GM12878 (cell line): ENCODE data around the gene PARP6. TPM values are rescaled to one million over a fixed set of nuclear protein-coding genes. Genes with fewer than 3 reads are reported as not detected.

Source experiments
- ATAC-seq: fragments of 200-7000 bp; cut with Tn5 transposase; 3 replicates; pipeline ENCODE4 v1.9.1; 2020; ENCODE audit warnings: mild to moderate bottlenecking, moderate library complexity
- BruUV-seq: library from RNA; stranded (reverse); fragments of 400-500 nt; replicated peaks from 2 replicates; lab custom pipeline; 2021; lab: Mats Ljungman, UMichigan
- CTCF ChIA-PET: fragments of 300-600 bp; sonication (Branson Sonifier 250); formaldehyde crosslinking; extraction: SDS; loops from one replicate; lab custom pipeline; 2021; ENCODE audit warnings: inconsistent platforms; lab: Yijun Ruan, JAX
- POLR2A ChIA-PET: fragments of 350-600 bp; formaldehyde crosslinking; extraction: SDS; loops from one replicate; lab custom pipeline; 2021; ENCODE audit warnings: inconsistent platforms; lab: Charles Lee
- RAD21 ChIA-PET: fragments of 300-600 bp; sonication (Branson Sonifier 250); formaldehyde crosslinking; loops from one replicate; lab custom pipeline; 2023; ENCODE audit warnings: antibody characterized with exemption; ENCODE audit not compliant: unreplicated experiment; lab: Charles Lee
- SMC1A ChIA-PET: fragments of 300-600 bp; sonication (Branson Sonifier 250); formaldehyde crosslinking; loops from one replicate; lab custom pipeline; 2023; ENCODE audit not compliant: unreplicated experiment, uncharacterized antibody; lab: Charles Lee
- DNase-seq: peaks from one replicate; pipeline ENCODE4 v3.0.0-alpha.2; 2011; ENCODE audit warnings: low read depth, low spot score
- FAIRE-seq: peaks from 3 replicates; lab custom pipeline; 2011; peaks lifted over from hg19 to GRCh38; lab: Jason Lieb, UNC
- H2AFZ ChIP-seq: 2 replicates; pipeline ENCODE4 v1.6.0; 2011; ENCODE audit warnings: low read depth, low read length, control low read depth; ENCODE audit not compliant: control insufficient read depth
- H3K27ac ChIP-seq: 2 replicates; pipeline ENCODE4 v1.5.1; 2011; ENCODE audit warnings: control low read depth; ENCODE audit not compliant: control insufficient read depth, insufficient read depth
- H3K27me3 ChIP-seq, 2 experiments: replicated peaks in 1 of 2; 2 replicates each; pipeline versions ENCODE4 v1.6.0 to v1.6.1; 2011; ENCODE audit warnings: low read length in 1 of 2; ENCODE audit not compliant: control insufficient read depth in 2 of 2, insufficient read depth in 2 of 2
- H3K36me3 ChIP-seq, 2 experiments: 2 replicates each; pipeline ENCODE4 v1.5.1; 2011; ENCODE audit warnings: low read length in 1 of 2; ENCODE audit not compliant: control insufficient read depth in 2 of 2, insufficient read depth in 2 of 2
- H3K4me1 ChIP-seq: 2 replicates; pipeline ENCODE4 v1.6.1; 2011; ENCODE audit warnings: mild to moderate bottlenecking, low read length, moderate library complexity, mixed read lengths; ENCODE audit not compliant: control insufficient read depth, insufficient read depth
- H3K4me2 ChIP-seq: 2 replicates; pipeline ENCODE4 v1.6.0; 2011; ENCODE audit warnings: control low read depth; ENCODE audit not compliant: control insufficient read depth, insufficient read depth
- H3K4me3 ChIP-seq: fragments of 200-600 bp; sonication (generic); 2 replicates; pipeline ENCODE4 v1.5.1; 2016
- H3K79me2 ChIP-seq: 2 replicates; pipeline ENCODE4 v1.6.0; 2011; ENCODE audit warnings: low read length; ENCODE audit not compliant: control insufficient read depth, insufficient read depth
- H3K9ac ChIP-seq: 2 replicates; pipeline ENCODE4 v1.8.0; 2011; ENCODE audit warnings: low read length, control low read depth, mixed read lengths; ENCODE audit not compliant: control insufficient read depth, insufficient read depth
- H3K9me3 ChIP-seq: replicated peaks from 3 replicates; pipeline ENCODE4 v1.5.1; 2011; ENCODE audit warnings: mild to moderate bottlenecking, low read length; ENCODE audit not compliant: control insufficient read depth, insufficient read depth
- H4K20me1 ChIP-seq: 2 replicates; pipeline ENCODE4 v1.6.0; 2011; ENCODE audit not compliant: control insufficient read depth, insufficient read depth
- ETV6 ChIP-seq, 2 experiments: fragments of 450-650 bp in 1 of 2; IDR thresholded peaks in 1 of 2; conservative IDR thresholded peaks in 1 of 2; 2 replicates each; pipeline ENCODE4 v1.6.1; 2014; ENCODE audit warnings: antibody characterized with exemption in 1 of 2, borderline replicate concordance in 1 of 2, low read depth in 1 of 2, mild to moderate bottlenecking in 1 of 2, moderate library complexity in 1 of 2
- WGBS: methylation state at CpG from one replicate; pipeline ENCODE4 v1.1.6; 2016; ENCODE audit warnings: low lambda C conversion rate; ENCODE audit not compliant: insufficient replicate concordance, insufficient coverage; ENCODE audit errors: missing lambda C conversion rate; 5-methylcytosine and 5-hydroxymethylcytosine counted together
- in situ Hi-C: fragments of 300-500 bp; cut with MboI; formaldehyde crosslinking; loops from 9 replicates; pipeline ENCODE4 v1.14.3; 2018; ENCODE audit warnings: mixed read lengths
- intact Hi-C: fragments of 100-400 bp; cut with micrococcal nuclease; formaldehyde crosslinking; loops from one replicate; pipeline ENCODE4 v1.14.2; 2022; ENCODE audit not compliant: unreplicated experiment
- polyA plus RNA-seq, 11 experiments: library from polyadenylated mRNA; depleted of rRNA in 4 of 11; unstranded in 6 of 11; stranded (reverse) in 5 of 11; fragments of >200 nt; fragmentation: Nextera tagmentation in 4 of 11; fragmentation: Illumina TruSeq in 1 of 11; extraction: Ambion mirVana in 4 of 11; extraction: Trizol in 1 of 11; gene quantifications; 1 replicate in 1 of 11; 2 replicates in 10 of 11; pipeline versions ENCODE4 v1.2.1 to v1.2.3, GENCODE V29; 2011 to 2016; ENCODE audit warnings: inconsistent platforms in 2 of 11, missing spikeins in 2 of 11, low read depth in 1 of 11
- total RNA-seq, 4 experiments: library from RNA; depleted of rRNA in 3 of 4; stranded (reverse); fragments of >200 nt in 3 of 4; fragmentation: Illumina TruSeq in 1 of 4; extraction: Trizol in 1 of 4; gene quantifications; 2 replicates each; pipeline versions ENCODE4 v1.2.1 to v1.2.3, GENCODE V29; 2013 to 2021
- TF ChIP-seq, protein P1 (sequence below): fragments of 450-650 bp; IDR thresholded peaks from 2 replicates; pipeline ENCODE4 v1.6.1; 2016; ENCODE audit warnings: mild to moderate bottlenecking, moderate library complexity, borderline replicate concordance
- TF ChIP-seq, protein P2 (sequence below): IDR thresholded peaks from 2 replicates; pipeline ENCODE4 v1.6.1; 2011; ENCODE audit warnings: mild to moderate bottlenecking, low read depth, low read length, moderate library complexity; ENCODE audit not compliant: insufficient replicate concordance

Gene PARP6
- total and polyA plus RNA-seq, 10 of the 15 experiments (the other 5 are each of a cell fraction or from before 2014, with no cell fraction given), result 14.3 to 73.5 (median 26.9) TPM

DNA sequence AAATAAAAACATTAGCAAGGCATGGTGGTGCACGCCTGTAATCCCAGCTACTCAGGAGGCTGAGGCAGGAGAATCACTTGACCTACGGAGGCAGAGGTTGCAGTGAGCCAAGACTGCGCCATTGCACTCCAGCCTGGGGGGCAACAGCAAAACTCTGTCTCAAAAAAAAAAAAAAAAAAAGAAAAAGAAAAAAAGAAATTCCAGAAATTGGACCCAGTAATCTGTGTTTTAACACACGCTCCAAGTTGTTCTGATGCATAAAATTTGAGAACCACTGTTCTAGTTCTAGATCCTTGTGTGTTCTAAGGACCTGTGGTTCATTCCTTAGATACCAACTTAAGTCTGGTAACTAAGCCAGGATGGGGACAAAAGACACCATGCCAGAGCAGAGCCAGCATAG is 2.6 kb downstream of the PARP6 start:
- Histone ChIP-seq H4K20me1 (no peaks in the 10 kb centered on the region), H3K4me3 (no peak overlapping the region), H3K27ac (no peak overlapping the region), H3K36me3 (peaks cover 0 to 29% of the 10 kb centered on the region in 2 experiments), H3K4me1 (peaks cover 6% of the 10 kb centered on the region; the same call in 1 of the 2 replicates), H3K79me2 (peaks cover 22% of the 10 kb centered on the region), H2AFZ (no peak overlapping the region), H3K4me2 (no peak overlapping the region), H3K27me3 (no peaks in the 10 kb centered on the region), H3K9me3 (no peaks in the 10 kb centered on the region), H3K9ac (no peak overlapping the region)
- ChIA-PET POLR2A (interaction anchor here (1.2 kb wide), 1 partner anchor 43 kb away, joined by 3 read pairs; no protein-coding TSS in a partner anchor), SMC1A (interaction anchor here (0.7 to 1.4 kb wide), 3 partner anchors 10 to 42 kb away, joined by 3 to 5 read pairs (median 3); no protein-coding TSS in a partner anchor), RAD21 (no interaction called here), CTCF (interaction anchor here (0.5 to 1.3 kb wide), 4 partner anchors 17 to 70 kb away, joined by 3 read pairs; no protein-coding TSS in a partner anchor)
- no TSS peak for BruUV-seq
- in situ Hi-C loops, result no loop called here
- TF ChIP-seq, protein P1, sequence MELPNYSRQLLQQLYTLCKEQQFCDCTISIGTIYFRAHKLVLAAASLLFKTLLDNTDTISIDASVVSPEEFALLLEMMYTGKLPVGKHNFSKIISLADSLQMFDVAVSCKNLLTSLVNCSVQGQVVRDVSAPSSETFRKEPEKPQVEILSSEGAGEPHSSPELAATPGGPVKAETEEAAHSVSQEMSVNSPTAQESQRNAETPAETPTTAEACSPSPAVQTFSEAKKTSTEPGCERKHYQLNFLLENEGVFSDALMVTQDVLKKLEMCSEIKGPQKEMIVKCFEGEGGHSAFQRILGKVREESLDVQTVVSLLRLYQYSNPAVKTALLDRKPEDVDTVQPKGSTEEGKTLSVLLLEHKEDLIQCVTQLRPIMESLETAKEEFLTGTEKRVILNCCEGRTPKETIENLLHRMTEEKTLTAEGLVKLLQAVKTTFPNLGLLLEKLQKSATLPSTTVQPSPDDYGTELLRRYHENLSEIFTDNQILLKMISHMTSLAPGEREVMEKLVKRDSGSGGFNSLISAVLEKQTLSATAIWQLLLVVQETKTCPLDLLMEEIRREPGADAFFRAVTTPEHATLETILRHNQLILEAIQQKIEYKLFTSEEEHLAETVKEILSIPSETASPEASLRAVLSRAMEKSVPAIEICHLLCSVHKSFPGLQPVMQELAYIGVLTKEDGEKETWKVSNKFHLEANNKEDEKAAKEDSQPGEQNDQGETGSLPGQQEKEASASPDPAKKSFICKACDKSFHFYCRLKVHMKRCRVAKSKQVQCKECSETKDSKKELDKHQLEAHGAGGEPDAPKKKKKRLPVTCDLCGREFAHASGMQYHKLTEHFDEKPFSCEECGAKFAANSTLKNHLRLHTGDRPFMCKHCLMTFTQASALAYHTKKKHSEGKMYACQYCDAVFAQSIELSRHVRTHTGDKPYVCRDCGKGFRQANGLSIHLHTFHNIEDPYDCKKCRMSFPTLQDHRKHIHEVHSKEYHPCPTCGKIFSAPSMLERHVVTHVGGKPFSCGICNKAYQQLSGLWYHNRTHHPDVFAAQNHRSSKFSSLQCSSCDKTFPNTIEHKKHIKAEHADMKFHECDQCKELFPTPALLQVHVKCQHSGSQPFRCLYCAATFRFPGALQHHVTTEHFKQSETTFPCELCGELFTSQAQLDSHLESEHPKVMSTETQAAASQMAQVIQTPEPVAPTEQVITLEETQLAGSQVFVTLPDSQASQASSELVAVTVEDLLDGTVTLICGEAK, result no peak
- TF ChIP-seq ETV6 (conservative IDR thresholded peaks at IDR 0.05 in 1 of 2, IDR thresholded peaks at IDR 0.05 in 1 of 2; ENCODE audit: borderline replicate concordance in 1 of 2, low read depth in 1 of 2), result no peak
- TF ChIP-seq, protein P2, sequence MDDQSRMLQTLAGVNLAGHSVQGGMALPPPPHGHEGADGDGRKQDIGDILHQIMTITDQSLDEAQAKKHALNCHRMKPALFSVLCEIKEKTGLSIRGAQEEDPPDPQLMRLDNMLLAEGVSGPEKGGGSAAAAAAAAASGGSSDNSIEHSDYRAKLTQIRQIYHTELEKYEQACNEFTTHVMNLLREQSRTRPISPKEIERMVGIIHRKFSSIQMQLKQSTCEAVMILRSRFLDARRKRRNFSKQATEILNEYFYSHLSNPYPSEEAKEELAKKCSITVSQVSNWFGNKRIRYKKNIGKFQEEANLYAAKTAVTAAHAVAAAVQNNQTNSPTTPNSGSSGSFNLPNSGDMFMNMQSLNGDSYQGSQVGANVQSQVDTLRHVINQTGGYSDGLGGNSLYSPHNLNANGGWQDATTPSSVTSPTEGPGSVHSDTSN, result no peak
- no peak for ATAC-seq
- 99% methylated on average over 4 of the region's 4 CpGs for WGBS
- DNase-seq, result no peak
- no peak for FAIRE-seq
- intact Hi-C loops, result no loop called here
